ENCODE data around the gene AMOTL2.

Gene AMOTL2

DNA sequence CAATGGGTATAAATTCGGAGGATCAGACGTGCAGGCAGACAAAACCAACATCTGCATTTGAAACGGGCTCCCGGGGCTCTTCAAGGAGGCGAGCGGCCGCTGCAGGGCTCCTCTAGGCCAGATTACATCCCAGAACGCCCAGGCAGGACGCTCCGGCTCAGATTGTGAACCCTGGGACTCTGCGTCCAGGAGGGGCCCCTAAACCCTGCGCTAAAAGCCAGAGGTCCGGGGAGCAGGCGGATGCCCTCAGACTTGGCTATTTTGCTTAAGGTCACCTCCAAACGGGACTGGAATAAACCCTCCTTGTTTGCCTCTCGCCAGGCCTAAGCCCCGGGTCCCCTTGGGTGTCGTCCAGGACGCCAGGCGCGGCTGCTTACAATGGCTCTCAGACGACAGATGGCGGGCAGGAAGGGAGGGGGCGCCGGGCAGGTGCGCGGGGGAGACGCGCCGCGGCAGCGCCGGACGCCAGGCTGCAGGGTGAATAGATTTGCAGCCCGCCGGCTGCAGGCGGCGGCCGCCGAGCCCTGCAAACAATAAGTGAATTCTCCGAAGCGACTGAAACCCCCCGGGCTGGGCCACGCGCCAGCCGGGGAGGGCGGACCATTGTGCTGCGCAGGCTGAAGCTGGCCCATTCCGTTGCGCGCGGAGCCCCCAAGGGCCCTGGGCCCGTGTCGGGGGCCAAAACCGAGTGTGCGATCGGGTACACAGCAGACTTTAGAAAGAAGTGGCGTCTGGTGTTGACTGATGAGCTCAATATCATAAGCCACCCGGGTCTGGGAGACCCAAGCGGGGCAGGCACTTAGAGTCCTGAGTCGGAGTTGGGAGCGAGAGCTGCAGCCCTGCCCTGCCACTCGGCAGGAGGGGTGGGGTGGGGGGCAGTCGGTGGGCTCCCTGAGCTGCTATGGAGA, 32.3 kb upstream of the AMOTL2 start:
- in situ Hi-C loops (cut with HindIII; ENCODE audit: low sequenced_read_pairs), result no loop called here
- peak; percentile 24 for DNase-seq (ENCODE audit: low read depth, low spot score)
- peak overlapping the region; percentile 37 for H3K4me3 ChIP-seq (ENCODE audit: low read depth, low read length)

GRCh38 chr3:134404366-134404885, 30.2 kb upstream of the AMOTL2 start:
- no peak for TF ChIP-seq CTCF (IDR thresholded peaks at IDR 0.05; ENCODE audit: low read depth, low read length)
- in situ Hi-C loops (cut with HindIII; ENCODE audit: low sequenced_read_pairs), result no loop called here
- no peak overlapping the region for H3K4me3 ChIP-seq (ENCODE audit: low read depth, low read length)
- DNase-seq (ENCODE audit: low read depth, low spot score), result no peak

More for the DNA sequence above, 32.3 kb upstream of the AMOTL2 start:
- no peak for TF ChIP-seq CTCF (IDR thresholded peaks at IDR 0.05; ENCODE audit: low read depth, low read length)

- no peak overlapping the region for H3K4me3 ChIP-seq (ENCODE audit: low read depth, low read length)
- in situ Hi-C loops (cut with HindIII; ENCODE audit: low sequenced_read_pairs), result no loop called here
- TF ChIP-seq CTCF (IDR thresholded peaks at IDR 0.05; ENCODE audit: low read depth, low read length), result no peak
- no peak for DNase-seq (ENCODE audit: low read depth, low spot score)
Measured at GRCh38 chr3:134397755-134398154, 23.5 kb upstream of the AMOTL2 start.

GRCh38 chr3:134395103-134395502, 20.9 kb upstream of the AMOTL2 start:
- no peak for DNase-seq (ENCODE audit: low read depth, low spot score)
- TF ChIP-seq CTCF (IDR thresholded peaks at IDR 0.05; ENCODE audit: low read depth, low read length), result no peak
- in situ Hi-C loops (cut with HindIII; ENCODE audit: low sequenced_read_pairs), result no loop called here
- no peak overlapping the region for H3K4me3 ChIP-seq (ENCODE audit: low read depth, low read length)

DNA sequence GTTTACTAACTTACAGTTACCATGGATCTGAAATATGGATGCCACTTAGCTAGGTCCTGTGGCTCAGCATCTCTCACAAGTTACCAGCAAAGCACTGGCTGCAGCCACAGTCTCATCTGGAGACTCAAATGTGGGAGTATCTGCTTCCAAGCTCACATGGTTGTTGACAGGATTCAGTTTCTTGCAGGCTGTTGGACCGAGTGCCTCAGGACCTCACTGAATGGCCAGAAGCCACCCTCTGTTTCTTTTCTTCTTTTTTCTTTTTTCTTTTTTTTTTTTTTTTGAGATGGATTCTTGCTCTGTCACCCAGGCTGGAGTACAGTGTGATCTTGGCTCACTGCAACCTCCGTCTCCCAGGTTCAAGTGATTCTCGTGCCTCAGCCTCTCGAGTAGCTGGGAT, 20.1 kb upstream of the AMOTL2 start:
- no peak for DNase-seq (ENCODE audit: low read depth, low spot score)
- TF ChIP-seq CTCF (IDR thresholded peaks at IDR 0.05; ENCODE audit: low read depth, low read length), result no peak
- in situ Hi-C loops (cut with HindIII; ENCODE audit: low sequenced_read_pairs), result no loop called here
- H3K4me3 ChIP-seq (ENCODE audit: low read depth, low read length), result no peak overlapping the region

- H3K4me3 ChIP-seq (ENCODE audit: low read depth, low read length), result no peak overlapping the region
- TF ChIP-seq CTCF (IDR thresholded peaks at IDR 0.05; ENCODE audit: low read depth, low read length), result no peak
- in situ Hi-C loops (cut with HindIII; ENCODE audit: low sequenced_read_pairs), result no loop called here
- no peak for DNase-seq (ENCODE audit: low read depth, low spot score)
Measured at GRCh38 chr3:134393074-134393473, 18.8 kb upstream of the AMOTL2 start.

Data from astrocyte of the spinal cord (primary cell).